ENCODE measurements around the gene TM9SF3.
"Not testable (repeated sequence)": the region's sequence is repeated elsewhere in the genome, so short reads cannot be mapped to it uniquely, and the experiment has no call there.

The TM9SF3 gene

DNA sequence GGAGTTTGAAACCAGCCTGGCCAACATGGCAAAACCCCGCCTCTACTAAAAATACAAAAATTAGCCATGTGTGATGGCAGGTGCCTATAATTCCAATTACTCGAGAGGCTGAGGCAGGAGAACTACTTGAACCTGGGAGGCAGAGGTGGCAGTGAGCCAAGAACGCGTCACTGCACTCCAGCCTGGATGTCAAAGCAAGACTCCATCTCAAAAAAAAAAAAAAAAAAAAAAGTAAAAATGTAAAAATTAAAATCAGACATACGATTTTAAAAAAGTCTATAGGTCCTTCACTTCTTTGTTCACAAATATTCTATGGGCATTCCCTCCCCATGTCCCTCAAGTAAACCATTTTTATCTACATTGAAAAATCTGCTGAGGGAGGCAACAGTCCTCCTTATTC is 38.2 kb downstream of the TM9SF3 start:
- TF ChIP-seq POU2F2 (IDR thresholded peaks at IDR 0.05; ENCODE audit: low read depth, low read length): no peak
- TF ChIP-seq POLR2AphosphoS5 (IDR thresholded peaks at IDR 0.05; ENCODE audit: low read depth, low read length): no peak
- TF ChIP-seq SPI1 (IDR thresholded peaks at IDR 0.05; ENCODE audit: low read depth, low read length): no peak
- TF ChIP-seq PAX5 (IDR thresholded peaks at IDR 0.05; ENCODE audit: insufficient read depth, low read length, severe bottlenecking): no peak
- no peak for TF ChIP-seq TAF1 (IDR thresholded peaks at IDR 0.05; ENCODE audit: low read depth, low read length)
- no peak for TF ChIP-seq POLR2A (IDR thresholded peaks at IDR 0.05; ENCODE audit: low read depth, low read length)
- DNase-seq (ENCODE audit: insufficient read length, low spot score) (no peak), FAIRE-seq (no peak)

DNA sequence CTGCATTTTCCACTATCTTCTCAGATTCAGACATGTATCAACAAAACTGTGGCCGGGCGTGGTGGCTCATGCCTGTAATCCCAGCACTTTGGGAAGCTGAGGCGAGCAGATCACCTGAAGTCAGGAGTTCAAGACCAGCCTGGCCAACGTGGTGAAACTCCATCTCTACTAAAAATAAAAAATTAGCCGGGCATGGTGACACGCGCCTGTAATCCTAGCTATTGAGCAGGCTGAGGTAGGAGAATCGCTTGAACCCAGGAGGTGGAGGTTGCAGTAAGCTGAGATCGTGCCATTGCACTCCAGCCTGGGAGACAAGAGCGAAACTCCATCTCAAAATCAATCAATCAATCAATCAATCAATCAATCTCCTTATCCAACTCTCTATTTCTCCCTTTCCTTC is 41.3 kb downstream of the TM9SF3 start:
- DNase-seq (ENCODE audit: insufficient read length, low spot score); FAIRE-seq: not testable (repeated sequence)

DNA sequence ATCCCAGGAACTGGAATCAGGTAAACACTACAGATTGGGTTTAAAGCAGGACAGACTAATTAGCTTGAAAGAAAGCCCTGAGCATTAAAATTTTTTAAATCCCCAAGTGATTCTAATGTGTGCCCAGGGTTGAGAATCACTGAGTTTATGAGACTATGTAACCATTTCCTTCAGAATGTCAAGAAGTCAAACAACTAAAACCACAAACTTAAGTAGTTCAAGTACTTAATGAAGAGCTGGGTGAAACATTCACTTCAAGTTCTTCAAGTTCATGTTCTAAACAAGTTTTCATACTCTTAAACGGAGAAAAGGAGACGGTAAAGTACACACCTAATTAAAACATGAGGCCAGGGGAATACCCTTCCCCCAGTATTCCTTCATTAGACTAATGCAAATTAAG is 44.9 kb downstream of the TM9SF3 start:
- TF ChIP-seq POLR2AphosphoS5 (IDR thresholded peaks at IDR 0.05; ENCODE audit: low read depth, low read length) (no peak), PAX5 (IDR thresholded peaks at IDR 0.05; ENCODE audit: insufficient read depth, low read length, severe bottlenecking) (no peak), POU2F2 (IDR thresholded peaks at IDR 0.05; ENCODE audit: low read depth, low read length) (no peak), POLR2A (IDR thresholded peaks at IDR 0.05; ENCODE audit: low read depth, low read length) (no peak), SPI1 (IDR thresholded peaks at IDR 0.05; ENCODE audit: low read depth, low read length) (no peak), TAF1 (IDR thresholded peaks at IDR 0.05; ENCODE audit: low read depth, low read length) (no peak)
- FAIRE-seq: no peak
- no peak for DNase-seq (ENCODE audit: insufficient read length, low spot score)

DNA sequence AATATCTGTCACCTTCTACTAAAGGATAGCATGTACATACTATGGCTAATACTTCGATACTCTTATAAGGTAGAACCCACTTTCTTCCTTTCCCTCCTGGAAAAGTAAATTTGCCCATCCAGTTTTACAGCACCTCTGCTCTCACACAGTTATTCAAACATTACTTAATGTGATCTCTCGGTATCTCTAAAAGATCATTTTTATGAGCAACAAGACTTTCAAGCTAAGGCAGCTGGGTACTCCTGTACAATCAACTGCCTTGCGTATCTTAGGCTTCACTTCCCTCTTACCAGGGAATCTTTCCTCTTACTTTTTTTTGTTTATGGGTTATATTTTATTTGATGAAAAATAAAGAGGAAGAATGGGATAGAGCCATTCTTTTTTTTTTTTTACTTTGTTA is 46.6 kb downstream of the TM9SF3 start:
- DNase-seq (ENCODE audit: insufficient read length, low spot score) (no peak), FAIRE-seq (no peak)
- no peak for TF ChIP-seq POLR2A (IDR thresholded peaks at IDR 0.05; ENCODE audit: low read depth, low read length)
- TF ChIP-seq POLR2AphosphoS5 (IDR thresholded peaks at IDR 0.05; ENCODE audit: low read depth, low read length): no peak
- no peak for TF ChIP-seq TAF1 (IDR thresholded peaks at IDR 0.05; ENCODE audit: low read depth, low read length)
- TF ChIP-seq SPI1 (IDR thresholded peaks at IDR 0.05; ENCODE audit: low read depth, low read length): no peak
- TF ChIP-seq POU2F2 (IDR thresholded peaks at IDR 0.05; ENCODE audit: low read depth, low read length): no peak
- no peak for TF ChIP-seq PAX5 (IDR thresholded peaks at IDR 0.05; ENCODE audit: insufficient read depth, low read length, severe bottlenecking)

- TF ChIP-seq PAX5 (IDR thresholded peaks at IDR 0.05; ENCODE audit: insufficient read depth, low read length, severe bottlenecking) (no peak), POLR2A (IDR thresholded peaks at IDR 0.05; ENCODE audit: low read depth, low read length) (no peak), POLR2AphosphoS5 (IDR thresholded peaks at IDR 0.05; ENCODE audit: low read depth, low read length) (no peak), TAF1 (IDR thresholded peaks at IDR 0.05; ENCODE audit: low read depth, low read length) (no peak), SPI1 (IDR thresholded peaks at IDR 0.05; ENCODE audit: low read depth, low read length) (no peak), POU2F2 (IDR thresholded peaks at IDR 0.05; ENCODE audit: low read depth, low read length) (no peak)
- FAIRE-seq (no peak), DNase-seq (ENCODE audit: insufficient read length, low spot score) (no peak)
Measured at GRCh38 chr10:96538683-96539082, 48.1 kb downstream of the TM9SF3 start.

DNA sequence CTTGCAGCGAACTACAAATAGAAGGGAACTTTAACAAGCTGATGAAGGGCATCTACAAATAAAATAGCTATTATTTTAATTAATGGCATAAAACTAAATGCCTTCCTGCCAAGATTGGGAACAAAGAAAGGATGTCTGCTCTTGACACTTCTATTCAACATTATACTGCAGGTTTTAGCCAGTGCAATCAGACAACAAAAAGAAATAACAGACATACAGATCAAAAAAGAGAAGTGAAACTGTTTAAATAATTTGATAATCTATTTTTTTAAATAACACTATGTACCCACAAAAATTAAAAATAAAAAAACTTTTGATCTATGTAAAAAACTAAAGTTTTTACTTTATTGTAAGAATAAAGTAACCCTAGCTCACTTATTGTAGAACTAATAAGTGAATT is 50.7 kb downstream of the TM9SF3 start:
- TF ChIP-seq TAF1 (IDR thresholded peaks at IDR 0.05; ENCODE audit: low read depth, low read length) (no peak), SPI1 (IDR thresholded peaks at IDR 0.05; ENCODE audit: low read depth, low read length) (peak; percentile 72)
- no peak for FAIRE-seq

GRCh38 chr10:96532523-96532922 is 54.3 kb downstream of the TM9SF3 start:
- no peak for FAIRE-seq
- no peak for DNase-seq (ENCODE audit: insufficient read length, low spot score)

More for the DNA sequence above, 50.7 kb downstream of the TM9SF3 start:
- no peak for DNase-seq (ENCODE audit: insufficient read length, low spot score)

DNA sequence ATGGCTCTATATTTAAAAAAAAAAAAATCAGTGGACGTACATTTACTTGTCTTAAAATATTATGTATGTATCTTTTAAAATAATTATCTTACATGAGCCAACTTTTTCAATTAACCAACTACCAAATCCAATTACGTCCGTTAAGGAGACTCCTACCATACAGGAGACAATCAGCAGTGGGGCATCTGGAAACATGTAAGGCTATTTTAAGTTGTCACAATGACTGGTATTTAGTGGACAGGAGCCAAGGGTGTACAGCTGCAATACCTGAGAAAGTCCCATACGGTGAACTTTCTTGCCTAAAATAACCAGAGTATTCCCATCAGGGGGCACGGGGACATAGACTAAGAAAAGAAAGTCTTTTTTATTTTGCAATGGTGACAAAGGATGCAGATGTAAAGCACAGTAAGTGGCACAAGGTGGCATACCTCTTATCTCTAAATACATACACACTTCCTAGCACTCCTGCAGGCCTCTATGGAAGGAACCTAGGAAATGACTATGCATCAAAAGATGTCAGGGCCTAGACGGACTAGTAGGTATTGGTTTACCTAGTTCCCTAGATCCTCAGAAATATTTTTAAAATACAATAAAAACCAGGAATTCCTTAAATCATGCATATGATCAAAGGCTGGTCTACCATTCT is 57.1 kb downstream of the TM9SF3 start:
- no peak for TF ChIP-seq TAF1 (IDR thresholded peaks at IDR 0.05; ENCODE audit: low read depth, low read length)
- TF ChIP-seq POU2F2 (IDR thresholded peaks at IDR 0.05; ENCODE audit: low read depth, low read length): no peak
- TF ChIP-seq SPI1 (IDR thresholded peaks at IDR 0.05; ENCODE audit: low read depth, low read length): no peak
- no peak for TF ChIP-seq POLR2A (IDR thresholded peaks at IDR 0.05; ENCODE audit: low read depth, low read length)
- no peak for TF ChIP-seq PAX5 (IDR thresholded peaks at IDR 0.05; ENCODE audit: insufficient read depth, low read length, severe bottlenecking)
- no peak for TF ChIP-seq POLR2AphosphoS5 (IDR thresholded peaks at IDR 0.05; ENCODE audit: low read depth, low read length)
- FAIRE-seq (peak; percentile 26), DNase-seq (ENCODE audit: insufficient read length, low spot score) (no peak)

More at GRCh38 chr10:96532523-96532922, 54.3 kb downstream of the TM9SF3 start:
- TF ChIP-seq POU2F2 (IDR thresholded peaks at IDR 0.05; ENCODE audit: low read depth, low read length) (no peak), PAX5 (IDR thresholded peaks at IDR 0.05; ENCODE audit: insufficient read depth, low read length, severe bottlenecking) (no peak), SPI1 (IDR thresholded peaks at IDR 0.05; ENCODE audit: low read depth, low read length) (no peak), POLR2A (IDR thresholded peaks at IDR 0.05; ENCODE audit: low read depth, low read length) (no peak), TAF1 (IDR thresholded peaks at IDR 0.05; ENCODE audit: low read depth, low read length) (no peak)

DNA sequence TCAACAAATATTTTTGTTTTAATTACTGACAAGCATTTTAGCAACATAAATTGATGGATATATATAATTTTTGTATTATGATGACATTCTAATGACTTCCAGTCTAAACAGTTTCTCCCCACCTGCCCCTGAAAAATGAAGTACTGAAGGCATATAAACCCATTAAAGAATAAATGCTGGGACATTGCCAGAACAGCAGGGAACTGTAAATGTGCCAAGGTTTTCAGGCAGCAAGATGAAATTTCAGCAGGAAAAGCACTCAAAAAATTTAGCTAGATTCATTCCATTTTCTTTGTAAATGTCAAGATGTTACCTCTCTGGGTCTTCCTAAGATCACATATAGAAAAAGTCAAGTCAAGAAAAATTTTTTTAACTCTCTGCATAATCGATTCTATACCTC is 62.1 kb downstream of the TM9SF3 start:
- TF ChIP-seq SPI1 (IDR thresholded peaks at IDR 0.05; ENCODE audit: low read depth, low read length) (no peak), POLR2AphosphoS5 (IDR thresholded peaks at IDR 0.05; ENCODE audit: low read depth, low read length) (no peak), POU2F2 (IDR thresholded peaks at IDR 0.05; ENCODE audit: low read depth, low read length) (no peak), TAF1 (IDR thresholded peaks at IDR 0.05; ENCODE audit: low read depth, low read length) (no peak), PAX5 (IDR thresholded peaks at IDR 0.05; ENCODE audit: insufficient read depth, low read length, severe bottlenecking) (no peak), POLR2A (IDR thresholded peaks at IDR 0.05; ENCODE audit: low read depth, low read length) (no peak)
- DNase-seq (ENCODE audit: insufficient read length, low spot score) (no peak), FAIRE-seq (no peak)

DNA sequence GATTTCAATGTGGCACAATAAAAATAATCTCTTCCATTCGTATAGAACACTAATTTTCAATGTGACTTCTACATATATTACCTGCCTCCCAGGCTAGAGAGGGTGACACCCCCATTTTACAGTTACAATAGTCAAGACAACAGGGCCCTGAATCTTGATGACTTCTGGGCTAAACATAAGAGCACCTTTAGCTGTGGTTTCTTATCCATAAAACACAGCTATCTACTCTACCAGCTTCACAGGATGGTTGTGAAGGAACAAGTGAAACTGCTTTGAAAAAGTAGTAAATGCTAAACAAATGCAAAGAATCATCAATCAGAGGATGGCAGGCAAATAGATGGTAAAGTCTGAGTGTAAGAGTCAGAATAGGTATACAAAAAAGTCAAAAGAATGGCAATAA is 69.5 kb downstream of the TM9SF3 start:
- no peak for DNase-seq (ENCODE audit: insufficient read length, low spot score)
- TF ChIP-seq PAX5 (IDR thresholded peaks at IDR 0.05; ENCODE audit: insufficient read depth, low read length, severe bottlenecking) (no peak), SPI1 (IDR thresholded peaks at IDR 0.05; ENCODE audit: low read depth, low read length) (no peak), POLR2A (IDR thresholded peaks at IDR 0.05; ENCODE audit: low read depth, low read length) (no peak), POLR2AphosphoS5 (IDR thresholded peaks at IDR 0.05; ENCODE audit: low read depth, low read length) (no peak), POU2F2 (IDR thresholded peaks at IDR 0.05; ENCODE audit: low read depth, low read length) (no peak), TAF1 (IDR thresholded peaks at IDR 0.05; ENCODE audit: low read depth, low read length) (no peak)
- no peak for FAIRE-seq
